GM23248 (cell line): Measurements from ENCODE around the gene SART1. TPM values are rescaled to one million over a fixed set of nuclear protein-coding genes. Genes with fewer than 3 reads are reported as not detected.

Source experiments
- DNase-seq: peaks from one replicate; pipeline ENCODE4 v3.0.0-alpha.2; 2015
- H2AFZ ChIP-seq: fragments of 200-600 bp; sonication (generic); 2 replicates; pipeline ENCODE4 v1.6.1; 2016; ENCODE audit warnings: antibody characterized with exemption
- H3F3A ChIP-seq: fragments of 200-600 bp; sonication (generic); 2 replicates; pipeline ENCODE4 v1.6.1; 2016; ENCODE audit warnings: mild to moderate bottlenecking, antibody characterized with exemption, mixed run types; ENCODE audit not compliant: insufficient read depth
- H3K27ac ChIP-seq: fragments of 200-600 bp; sonication (generic); 2 replicates; pipeline ENCODE4 v1.5.1; 2016; ENCODE audit warnings: mild to moderate bottlenecking
- H3K27me3 ChIP-seq: fragments of 200-600 bp; sonication (generic); replicated peaks from 2 replicates; pipeline ENCODE4 v1.6.1; 2016; ENCODE audit warnings: mild to moderate bottlenecking; ENCODE audit not compliant: insufficient read depth
- H3K36me3 ChIP-seq: fragments of 200-600 bp; sonication (generic); 2 replicates; pipeline ENCODE4 v1.6.1; 2016; ENCODE audit warnings: low read depth, mild to moderate bottlenecking
- H3K4me1 ChIP-seq: fragments of 200-600 bp; sonication (generic); 2 replicates; pipeline ENCODE4 v1.6.1; 2016; ENCODE audit warnings: mild to moderate bottlenecking; ENCODE audit not compliant: insufficient read depth
- H3K4me2 ChIP-seq: fragments of 200-600 bp; sonication (generic); one replicate; pipeline ENCODE4 v1.6.1; 2016; ENCODE audit warnings: mild to moderate bottlenecking; ENCODE audit not compliant: unreplicated experiment
- H3K4me3 ChIP-seq: fragments of 200-600 bp; sonication (generic); 2 replicates; pipeline ENCODE4 v1.5.1; 2016; ENCODE audit warnings: mild to moderate bottlenecking
- H3K79me2 ChIP-seq: fragments of 200-600 bp; sonication (generic); 2 replicates; pipeline ENCODE4 v1.6.1; 2016; ENCODE audit warnings: mild to moderate bottlenecking; ENCODE audit not compliant: insufficient read depth
- H3K9ac ChIP-seq: fragments of 200-600 bp; sonication (generic); 2 replicates; pipeline ENCODE4 v1.6.1; 2016; ENCODE audit warnings: mild to moderate bottlenecking
- H3K9me2 ChIP-seq: fragments of 200-600 bp; sonication (generic); 2 replicates; pipeline ENCODE4 v1.6.1; 2016; ENCODE audit warnings: mixed run types, mild to moderate bottlenecking, moderate library complexity; ENCODE audit not compliant: insufficient read depth
- H3K9me3 ChIP-seq: fragments of 200-600 bp; sonication (generic); one replicate; pipeline ENCODE4 v1.6.1; 2017; ENCODE audit warnings: low read depth
- H4K20me1 ChIP-seq: fragments of 200-600 bp; sonication (generic); 2 replicates; pipeline ENCODE4 v1.6.0; 2016; ENCODE audit not compliant: insufficient read depth
- EZH2 ChIP-seq: fragments of 200-600 bp; sonication (generic); IDR thresholded peaks from 2 replicates; pipeline ENCODE4 v1.6.1; 2018; ENCODE audit warnings: antibody characterized with exemption, mild to moderate bottlenecking; ENCODE audit not compliant: insufficient read depth, poor library complexity, severe bottlenecking
- EZH2phosphoT487 ChIP-seq: fragments of 200-600 bp; sonication (generic); IDR thresholded peaks from 2 replicates; pipeline ENCODE4 v1.6.1; 2018; ENCODE audit warnings: antibody characterized with exemption, moderate library complexity, mild to moderate bottlenecking, low read depth; ENCODE audit not compliant: insufficient read depth
- WGBS, 2 experiments: methylation state at CpG; one replicate each; pipeline ENCODE4 v1.1.6; 2015 to 2017; ENCODE audit warnings: low lambda C conversion rate in 2 of 2, low coverage in 1 of 2; ENCODE audit errors: missing lambda C conversion rate in 2 of 2; 5-methylcytosine and 5-hydroxymethylcytosine counted together
- in situ Hi-C: fragments of 300-500 bp; cut with MboI; formaldehyde crosslinking; loops from 2 replicates; pipeline ENCODE4 v1.15.0; 2020
- polyA plus RNA-seq: library from polyadenylated mRNA; unstranded; fragments of >200 nt; fragmentation: Nextera tagmentation; extraction: Ambion mirVana; gene quantifications from 2 replicates; pipeline ENCODE4 v1.2.1, GENCODE V29; 2016
- total RNA-seq: library from RNA; depleted of rRNA; stranded (reverse); fragments of >200 nt; shearing (Covaris generic); gene quantifications from 2 replicates; pipeline ENCODE4 v1.2.3, GENCODE V29; 2014; rRNA removed

The SART1 gene
- total RNA-seq, result 27.7 and 38.3 TPM in 2 replicates
- 43.4 and 48.6 TPM in 2 replicates for polyA plus RNA-seq

GRCh38 chr11:65961267-65962140, at the start of gene SART1:
Gene SART1 (plus strand): TSS chr11:65961734. CDS start chr11:65961781, 47 bp downstream.
- peak within 1 kb of the TSS; percentile 88 for H3K27ac ChIP-seq
- 0 to 1% methylated on average over 52 to 93 of the region's 97 CpGs for WGBS, 2 experiments
- peaks cover 47% of the 10 kb centered on the region for H3K79me2 ChIP-seq
- H2AFZ ChIP-seq, result peak within 1 kb of the TSS; percentile 94
- H3K4me1 ChIP-seq, result peaks cover 17% of the 10 kb centered on the region
- no peaks in the 10 kb centered on the region for H4K20me1 ChIP-seq
- peak; percentile 99 for DNase-seq
- H3F3A ChIP-seq, result no peaks in the 10 kb centered on the region
- peak within 1 kb of the TSS; percentile 100 for H3K4me2 ChIP-seq
- peak within 1 kb of the TSS; percentile 88 for H3K4me3 ChIP-seq
- no peaks in the 10 kb centered on the region for H3K9me2 ChIP-seq
- TF ChIP-seq EZH2phosphoT487, result no peak
- TF ChIP-seq EZH2, result no peak
- peak within 1 kb of the TSS; percentile 97 for H3K9ac ChIP-seq
- in situ Hi-C loops, result no loop called here
- H3K9me3 ChIP-seq, result no peaks in the 10 kb centered on the region
- H3K36me3 ChIP-seq, result 0 out of 2 replicates have a peak, but pooled peaks cover 11% of the 10 kb centered on the region
- H3K27me3 ChIP-seq, result no peaks in the 10 kb centered on the region

GRCh38 chr11:65912845-65913244, 48.7 kb upstream of the SART1 start:
- Histone ChIP-seq H3K4me2 (peak overlapping the region; percentile 59), H3K4me1 (peaks cover 66% of the 10 kb centered on the region), H3K36me3 (no peaks in the 10 kb centered on the region), H3K27ac (peak overlapping the region; percentile 99), H3F3A (peaks cover 58% of the 10 kb centered on the region), H3K4me3 (0 out of 2 replicates have a peak overlapping the region, but pooled peaks have one; percentile 7), H3K9ac (peak overlapping the region; percentile 76), H3K9me2 (no peaks in the 10 kb centered on the region), H3K79me2 (peaks cover 21% of the 10 kb centered on the region), H2AFZ (no peak overlapping the region), H4K20me1 (no peaks in the 10 kb centered on the region), H3K9me3 (no peaks in the 10 kb centered on the region), H3K27me3 (no peaks in the 10 kb centered on the region)
- no peak for TF ChIP-seq EZH2
- no peak for TF ChIP-seq EZH2phosphoT487
- WGBS, 2 experiments, result 0 to 11% methylated on average over 4 of the region's 4 CpGs
- in situ Hi-C loops, result no loop called here
- DNase-seq, result peak; percentile 88

- Histone ChIP-seq H3K79me2 (peaks cover 39% of the 10 kb centered on the region), H3K9me2 (no peaks in the 10 kb centered on the region), H3K4me3 (peak overlapping the region; percentile 83), H3K36me3 (no peaks in the 10 kb centered on the region), H2AFZ (no peak overlapping the region), H4K20me1 (no peaks in the 10 kb centered on the region), H3K27me3 (no peaks in the 10 kb centered on the region), H3K4me2 (peak overlapping the region; percentile 76), H3K27ac (peak overlapping the region; percentile 99), H3K9ac (peak overlapping the region; percentile 81), H3K9me3 (no peaks in the 10 kb centered on the region), H3K4me1 (peaks cover 70% of the 10 kb centered on the region), H3F3A (peaks cover 65% of the 10 kb centered on the region)
- 22 to 29% methylated on average over 9 to 10 of the region's 10 CpGs for WGBS, 2 experiments
- in situ Hi-C loops, result no loop called here
- DNase-seq, result peak; percentile 55
- no peak for TF ChIP-seq EZH2phosphoT487
Measured at GRCh38 chr11:65915101-65915820, 46.3 kb upstream of the SART1 start.

- peak overlapping the region; percentile 83 for H3K4me3 ChIP-seq
Measured at GRCh38 chr11:65915821-65916251, 45.7 kb upstream of the SART1 start.

More at GRCh38 chr11:65915821-65916251, 45.7 kb upstream of the SART1 start:
- no peaks in the 10 kb centered on the region for H3K9me2 ChIP-seq
- H3K27me3 ChIP-seq, result no peaks in the 10 kb centered on the region
- peaks cover 45% of the 10 kb centered on the region for H3K79me2 ChIP-seq
- H3K4me1 ChIP-seq, result peaks cover 74% of the 10 kb centered on the region
- TF ChIP-seq EZH2, result no peak
- no peak for TF ChIP-seq EZH2phosphoT487
- H3K9me3 ChIP-seq, result no peaks in the 10 kb centered on the region
- in situ Hi-C loops, result no loop called here
- WGBS, 2 experiments, result 0 to 4% methylated on average over 12 to 13 of the region's 13 CpGs
- H3K9ac ChIP-seq, result peak overlapping the region; percentile 96
- DNase-seq, result peak; percentile 99
- H4K20me1 ChIP-seq, result no peaks in the 10 kb centered on the region
- peaks cover 65% of the 10 kb centered on the region for H3F3A ChIP-seq
- no peaks in the 10 kb centered on the region for H3K36me3 ChIP-seq
- H2AFZ ChIP-seq, result no peak overlapping the region
- peak overlapping the region; percentile 99 for H3K27ac ChIP-seq
- peak overlapping the region; percentile 87 for H3K4me2 ChIP-seq
